ENCODE results near the gene KRTCAP2.
"Not testable (repeated sequence)": the region's sequence is repeated elsewhere in the genome, so short reads cannot be mapped to it uniquely, and the experiment has no call there.

The KRTCAP2 gene

GRCh38 chr1:155172732-155173477 is at the start of gene KRTCAP2:
KRTCAP2 (minus strand) TSS chr1:155173304; CDS start chr1:155173224, 80 bp downstream.
- peak; percentile 99 for DNase-seq (ENCODE audit: low spot score)

- DNase-seq (ENCODE audit: low spot score), result not testable (repeated sequence)
Measured at GRCh38 chr1:155220211-155220965, 47.3 kb upstream of the KRTCAP2 start.

- no peak for DNase-seq (ENCODE audit: low spot score)
Measured at GRCh38 chr1:155219592-155220031, 46.5 kb upstream of the KRTCAP2 start.

- no peak for DNase-seq (ENCODE audit: low spot score)
Measured at GRCh38 chr1:155218854-155219591, 45.9 kb upstream of the KRTCAP2 start.

GRCh38 chr1:155214702-155215101 is 41.6 kb upstream of the KRTCAP2 start:
- not testable (repeated sequence) for DNase-seq (ENCODE audit: low spot score)

- DNase-seq (ENCODE audit: low spot score), result not testable (repeated sequence)
Measured at GRCh38 chr1:155212051-155212440, 38.9 kb upstream of the KRTCAP2 start.

GRCh38 chr1:155211381-155212050 is 38.4 kb upstream of the KRTCAP2 start:
- DNase-seq (ENCODE audit: low spot score), result not testable (repeated sequence)

GRCh38 chr1:155210314-155211104 is 37.4 kb upstream of the KRTCAP2 start:
- no peak for DNase-seq (ENCODE audit: low spot score)

GRCh38 chr1:155209312-155209721 is 36.2 kb upstream of the KRTCAP2 start:
- DNase-seq (ENCODE audit: low spot score), result no peak

GRCh38 chr1:155208541-155209311 is 35.6 kb upstream of the KRTCAP2 start, which contains the start of gene MTX1:
MTX1 (plus strand) TSS chr1:155208695; CDS start chr1:155208805, 110 bp downstream.
- peak; percentile 95 for DNase-seq (ENCODE audit: low spot score)

- no peak for DNase-seq (ENCODE audit: low spot score)
Measured at GRCh38 chr1:155207806-155208540, 34.9 kb upstream of the KRTCAP2 start, which contains the start of gene THBS3. THBS3 (minus strand) TSS chr1:155207897; CDS start chr1:155207876, 21 bp downstream.

GRCh38 chr1:155206891-155207805 is 34.0 kb upstream of the KRTCAP2 start:
- peak; percentile 98 for DNase-seq (ENCODE audit: low spot score)

GRCh38 chr1:155205969-155206593 is 33.0 kb upstream of the KRTCAP2 start:
- DNase-seq (ENCODE audit: low spot score), result no peak

- DNase-seq (ENCODE audit: low spot score), result no peak
Measured at GRCh38 chr1:155205035-155205434, 31.9 kb upstream of the KRTCAP2 start.

- no peak for DNase-seq (ENCODE audit: low spot score)
Measured at GRCh38 chr1:155202731-155203515, 29.8 kb upstream of the KRTCAP2 start.

GRCh38 chr1:155202198-155202597 is 29.1 kb upstream of the KRTCAP2 start:
- DNase-seq (ENCODE audit: low spot score), result no peak

- no peak for DNase-seq (ENCODE audit: low spot score)
Measured at GRCh38 chr1:155200920-155201319, 27.8 kb upstream of the KRTCAP2 start.

All from NAMALWA (cell line).